Activated T-helper 2 cell treated with anti-CD3 and anti-CD28 coated beads, Interferon-gamma antibody, Interleukin-2, Interleukin-4, amounts not matched to agents 10 μg/mL and 5 μg/mL and 100 μg/mL, durations not matched to agents 14 hours and 24 hours and 36 hours (primary cell): ENCODE results near the gene HDAC4. TPM values are rescaled to one million over a fixed set of nuclear protein-coding genes. Genes with fewer than 3 reads are reported as not detected.

Experiments used
- DNase-seq: peaks from one replicate; pipeline ENCODE4 v3.0.0; 2021; ENCODE audit warnings: low spot score
- H3K27ac Mint-ChIP-seq: one replicate; pipeline ENCODE4 v1.8.0; 2021; ENCODE audit warnings: mixed read lengths
- H3K27me3 Mint-ChIP-seq: one replicate; pipeline ENCODE4 v1.8.0; 2021; ENCODE audit warnings: low read depth, mixed read lengths
- H3K36me3 Mint-ChIP-seq: one replicate; pipeline ENCODE4 v1.8.0; 2021; ENCODE audit warnings: low read depth, mixed read lengths
- H3K4me1 Mint-ChIP-seq: one replicate; pipeline ENCODE4 v1.8.0; 2021; ENCODE audit warnings: low read depth, mixed read lengths
- H3K4me3 Mint-ChIP-seq: one replicate; pipeline ENCODE4 v1.8.0; 2021; ENCODE audit warnings: low read depth, mild to moderate bottlenecking, moderate library complexity, mixed read lengths
- H3K9me3 Mint-ChIP-seq: one replicate; pipeline ENCODE4 v1.8.0; 2021; ENCODE audit warnings: mixed read lengths
- intact Hi-C: fragments of 100-400 bp; cut with micrococcal nuclease; formaldehyde crosslinking; loops from one replicate; pipeline ENCODE4 v1.15.1; 2023
- total RNA-seq: library from RNA; stranded (reverse); gene quantifications from 2 replicates; pipeline ENCODE4 v1.2.3, GENCODE V29; 2022

HDAC4 gene
- total RNA-seq, 1 donor from 2014 or later, result 44.8 TPM

DNA sequence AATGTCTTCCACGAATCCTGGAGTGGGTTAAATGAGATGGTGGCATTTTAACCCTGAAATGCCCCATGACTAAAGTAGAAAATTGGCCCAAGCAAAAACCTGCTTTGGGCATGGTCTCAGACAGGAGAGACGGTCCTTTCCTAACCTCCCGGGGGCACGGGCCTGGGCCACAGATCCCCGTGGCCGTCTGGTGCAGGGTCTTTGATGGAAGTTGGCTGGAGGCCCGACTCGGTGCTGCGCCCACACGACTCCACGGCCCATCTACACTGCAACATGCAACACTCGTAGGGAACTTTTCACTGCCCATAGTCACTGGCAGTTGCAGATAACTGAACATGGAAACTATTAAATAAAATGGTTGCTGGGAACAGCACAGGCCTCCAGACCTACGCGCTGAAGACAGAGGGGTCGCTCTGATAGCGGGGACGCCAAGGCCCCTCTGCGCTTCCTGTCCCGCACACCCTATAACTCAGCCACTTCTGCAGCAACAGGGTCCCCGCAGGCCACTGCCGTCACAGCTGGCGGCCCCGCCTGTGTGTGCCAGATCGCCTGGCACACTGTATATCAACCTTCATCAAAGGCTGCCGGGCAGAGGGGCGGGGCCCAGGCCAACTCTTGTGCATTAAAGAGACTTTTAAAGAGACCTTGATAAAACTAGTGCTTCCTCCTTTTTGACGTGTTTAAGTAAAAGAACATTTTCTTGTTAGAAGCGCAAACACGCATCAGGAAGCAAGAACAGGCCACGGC, 338.8 kb downstream of the HDAC4 start:
- Mint-ChIP-seq H3K27me3 (no peaks in the 10 kb centered on the region), H3K4me1 (no peaks in the 10 kb centered on the region), H3K4me3 (no peak overlapping the region), H3K36me3 (peaks cover 13% of the 10 kb centered on the region), H3K27ac (no peak overlapping the region), H3K9me3 (no peaks in the 10 kb centered on the region)
- intact Hi-C loops, result no loop called here
- DNase-seq, result no peak

DNA sequence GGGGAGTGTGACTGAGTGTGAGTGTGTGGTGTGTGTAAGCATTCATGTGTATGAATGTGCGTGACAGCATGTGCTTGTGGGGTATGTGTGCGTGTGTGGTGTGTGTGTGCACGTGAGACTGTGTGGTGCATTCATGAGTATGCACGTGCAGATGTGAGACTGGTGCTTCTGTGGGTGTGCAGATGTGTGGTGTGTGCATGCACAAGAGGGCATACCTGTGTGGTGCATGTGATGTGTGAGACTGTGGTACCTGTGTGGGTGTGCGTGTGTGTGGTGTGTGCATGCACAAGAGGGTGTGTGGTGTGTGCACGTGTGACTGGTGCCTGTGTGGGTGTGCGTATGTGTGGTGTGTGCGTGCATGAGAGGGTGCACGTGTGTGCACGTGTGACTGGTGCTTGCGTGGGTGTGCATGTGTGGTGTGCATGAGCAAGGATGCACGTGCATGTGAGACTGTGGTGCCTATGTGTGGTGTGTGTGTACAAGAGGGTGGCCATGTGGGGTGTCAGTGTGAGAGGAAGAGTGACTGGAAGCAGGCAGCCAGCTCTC, 339.6 kb downstream of the HDAC4 start:
- no peaks in the 10 kb centered on the region for H3K4me1 Mint-ChIP-seq
- no peak for DNase-seq
- H3K27me3 Mint-ChIP-seq, result no peaks in the 10 kb centered on the region
- intact Hi-C loops, result no loop called here
- H3K36me3 Mint-ChIP-seq, result peaks cover 9% of the 10 kb centered on the region
- H3K9me3 Mint-ChIP-seq, result no peaks in the 10 kb centered on the region
- no peak overlapping the region for H3K4me3 Mint-ChIP-seq
- no peak overlapping the region for H3K27ac Mint-ChIP-seq

DNA sequence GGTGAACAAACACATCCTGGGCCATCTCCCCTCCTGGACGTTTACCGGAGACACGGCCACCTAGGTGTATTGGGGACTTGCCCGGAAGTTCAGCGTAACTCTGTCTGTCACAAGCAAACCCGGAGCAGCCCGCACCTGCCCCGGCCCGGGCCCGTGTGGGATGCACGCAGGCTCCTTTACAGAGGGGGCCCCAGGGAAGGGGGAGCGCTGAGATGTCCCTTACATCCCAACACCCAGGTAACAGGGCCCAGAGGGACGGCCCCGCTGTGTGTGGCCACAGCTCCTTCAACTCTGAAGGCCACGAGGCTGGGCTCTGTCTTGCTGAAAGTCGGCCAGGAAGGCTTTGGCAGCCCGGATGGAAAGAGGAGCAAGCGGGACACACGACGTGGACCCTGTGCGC, 340.1 kb downstream of the HDAC4 start:
- no peaks in the 10 kb centered on the region for H3K9me3 Mint-ChIP-seq
- no peak overlapping the region for H3K4me3 Mint-ChIP-seq
- DNase-seq, result no peak
- intact Hi-C loops, result no loop called here
- no peaks in the 10 kb centered on the region for H3K4me1 Mint-ChIP-seq
- peaks cover 7% of the 10 kb centered on the region for H3K36me3 Mint-ChIP-seq
- no peaks in the 10 kb centered on the region for H3K27me3 Mint-ChIP-seq
- H3K27ac Mint-ChIP-seq, result no peak overlapping the region

DNA sequence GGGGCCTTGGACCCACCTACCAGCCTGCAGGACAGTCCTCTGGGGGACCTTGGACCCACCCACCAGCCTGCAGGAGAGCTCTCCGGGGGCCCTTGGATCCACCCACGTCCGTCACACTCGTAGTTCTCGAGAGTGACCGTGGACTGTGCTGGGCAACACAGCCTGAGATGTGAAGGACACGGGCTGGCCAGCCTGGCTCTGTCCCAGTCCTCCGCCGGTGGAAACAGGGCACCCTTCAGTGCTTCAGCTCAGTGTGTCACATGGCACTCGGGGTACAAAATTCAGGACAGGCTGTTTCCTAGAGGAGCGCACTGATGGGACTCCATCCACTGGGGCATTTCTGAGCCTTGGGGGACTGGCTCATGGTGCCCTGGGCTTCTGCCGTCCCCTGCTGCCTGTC, 341.0 kb downstream of the HDAC4 start:
- DNase-seq, result no peak
- no peaks in the 10 kb centered on the region for H3K27me3 Mint-ChIP-seq
- no peak overlapping the region for H3K27ac Mint-ChIP-seq
- no peaks in the 10 kb centered on the region for H3K9me3 Mint-ChIP-seq
- intact Hi-C loops, result no loop called here
- H3K36me3 Mint-ChIP-seq, result peaks cover 11% of the 10 kb centered on the region
- H3K4me1 Mint-ChIP-seq, result no peaks in the 10 kb centered on the region
- no peak overlapping the region for H3K4me3 Mint-ChIP-seq

DNA sequence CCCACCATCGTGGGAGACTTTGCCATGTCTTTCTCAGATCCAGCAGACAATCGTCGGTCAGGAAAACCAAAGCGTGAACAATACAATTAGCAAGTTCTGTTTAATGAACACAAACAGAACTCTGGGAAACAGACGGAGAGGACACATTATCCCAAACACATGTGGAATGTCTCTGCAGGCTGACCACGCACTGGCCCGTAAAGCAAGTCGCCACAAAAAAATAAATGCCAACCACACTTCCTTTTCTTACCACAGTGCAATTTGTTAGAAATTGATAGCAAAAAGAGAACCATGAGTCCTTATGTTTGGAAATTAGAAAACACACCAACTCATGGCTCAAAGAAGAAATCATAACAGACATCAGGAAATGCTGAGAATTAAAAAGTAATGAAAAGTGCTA, 342.1 kb downstream of the HDAC4 start:
- peaks cover 16% of the 10 kb centered on the region for H3K36me3 Mint-ChIP-seq

DNA sequence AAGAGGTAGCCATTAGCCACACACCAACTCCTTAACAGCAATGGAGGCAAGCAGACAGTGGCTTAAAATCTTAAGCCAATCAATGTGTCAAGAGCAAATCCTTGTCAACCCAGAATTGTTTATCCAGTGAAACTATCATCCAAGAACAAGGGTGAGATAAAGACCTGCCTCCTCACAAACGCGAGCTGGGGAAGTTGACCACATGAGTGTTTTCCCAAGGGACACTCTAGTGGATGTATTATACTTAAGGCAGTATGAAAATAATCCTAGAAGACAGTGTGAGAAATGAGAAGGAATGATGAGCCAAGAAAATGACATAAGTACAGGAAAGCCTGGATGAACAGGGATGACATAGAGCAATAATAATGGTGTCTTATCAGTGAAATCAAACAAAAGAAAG, 343.3 kb downstream of the HDAC4 start:
- H3K27me3 Mint-ChIP-seq, result no peaks in the 10 kb centered on the region
- no peaks in the 10 kb centered on the region for H3K9me3 Mint-ChIP-seq
- intact Hi-C loops, result no loop called here
- DNase-seq, result no peak
- H3K4me1 Mint-ChIP-seq, result no peaks in the 10 kb centered on the region
- peaks cover 26% of the 10 kb centered on the region for H3K36me3 Mint-ChIP-seq
- H3K27ac Mint-ChIP-seq, result no peak overlapping the region
- no peak overlapping the region for H3K4me3 Mint-ChIP-seq

More for the DNA sequence above, 342.1 kb downstream of the HDAC4 start:
- Mint-ChIP-seq H3K4me1 (no peaks in the 10 kb centered on the region), H3K9me3 (no peaks in the 10 kb centered on the region), H3K4me3 (no peak overlapping the region), H3K27ac (no peak overlapping the region), H3K27me3 (no peaks in the 10 kb centered on the region)
- DNase-seq, result no peak
- intact Hi-C loops, result no loop called here

DNA sequence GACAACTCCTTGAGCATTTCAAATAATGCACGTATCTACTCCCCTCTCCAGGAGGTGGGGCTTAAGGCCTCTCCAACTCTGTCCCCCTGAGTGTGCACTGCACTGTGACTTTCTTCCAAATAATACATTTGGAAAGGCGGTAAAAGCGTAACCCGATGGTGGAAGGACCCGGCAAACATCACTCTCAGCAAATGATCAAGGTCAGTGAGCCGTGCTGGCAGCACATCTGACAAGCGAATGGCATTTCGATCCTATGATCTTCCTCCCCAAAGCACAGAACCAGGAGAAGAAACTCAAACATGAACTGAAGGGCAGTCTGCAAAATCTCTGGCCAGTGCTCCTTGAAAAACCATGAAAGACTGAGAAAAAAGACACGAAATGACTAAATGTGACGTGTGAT, 344.2 kb downstream of the HDAC4 start:
- Mint-ChIP-seq H3K27me3 (no peaks in the 10 kb centered on the region), H3K4me1 (no peaks in the 10 kb centered on the region), H3K27ac (no peak overlapping the region), H3K4me3 (no peak overlapping the region), H3K36me3 (peaks cover 29% of the 10 kb centered on the region), H3K9me3 (no peaks in the 10 kb centered on the region)
- DNase-seq, result no peak
- intact Hi-C loops, result no loop called here

DNA sequence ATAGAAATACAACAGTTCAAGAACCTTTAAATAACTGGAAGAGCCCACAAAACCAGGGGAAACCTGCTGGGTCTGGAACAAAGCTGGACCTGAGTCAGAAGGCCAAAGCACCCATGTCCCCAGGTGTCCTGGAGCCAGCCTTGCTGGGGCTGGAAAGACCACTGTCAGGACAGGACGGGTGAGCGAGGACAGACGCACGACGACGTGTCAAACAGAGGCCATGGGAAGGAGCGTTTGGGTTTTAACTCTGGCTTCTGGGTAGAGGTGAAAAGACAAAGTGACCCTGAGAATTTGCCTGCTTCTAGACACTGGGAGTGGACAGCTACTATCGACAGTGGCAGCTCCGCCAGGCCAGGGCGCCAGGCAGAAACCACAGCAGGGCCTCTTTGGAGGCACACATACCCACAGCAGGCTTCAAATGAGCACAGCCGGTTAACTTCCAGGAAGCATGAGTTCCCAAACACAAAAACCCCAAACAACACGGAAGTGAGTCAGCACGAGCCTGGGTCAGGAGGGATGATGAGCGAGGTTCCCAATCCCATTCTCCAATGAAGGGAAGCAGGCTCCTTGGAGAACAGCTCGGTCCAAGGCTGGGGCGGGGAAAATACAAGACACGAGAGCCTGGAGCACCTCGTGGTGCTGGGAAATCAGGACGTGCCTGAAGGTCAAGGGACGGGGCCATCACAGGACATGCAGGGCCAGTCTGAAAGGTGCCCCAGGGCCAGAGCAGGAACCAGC, 344.9 kb downstream of the HDAC4 start:
- intact Hi-C loops, result no loop called here
- no peaks in the 10 kb centered on the region for H3K9me3 Mint-ChIP-seq
- no peaks in the 10 kb centered on the region for H3K27me3 Mint-ChIP-seq
- no peak overlapping the region for H3K4me3 Mint-ChIP-seq
- no peak overlapping the region for H3K27ac Mint-ChIP-seq
- H3K36me3 Mint-ChIP-seq, result peaks cover 22% of the 10 kb centered on the region
- DNase-seq, result no peak
- no peaks in the 10 kb centered on the region for H3K4me1 Mint-ChIP-seq

DNA sequence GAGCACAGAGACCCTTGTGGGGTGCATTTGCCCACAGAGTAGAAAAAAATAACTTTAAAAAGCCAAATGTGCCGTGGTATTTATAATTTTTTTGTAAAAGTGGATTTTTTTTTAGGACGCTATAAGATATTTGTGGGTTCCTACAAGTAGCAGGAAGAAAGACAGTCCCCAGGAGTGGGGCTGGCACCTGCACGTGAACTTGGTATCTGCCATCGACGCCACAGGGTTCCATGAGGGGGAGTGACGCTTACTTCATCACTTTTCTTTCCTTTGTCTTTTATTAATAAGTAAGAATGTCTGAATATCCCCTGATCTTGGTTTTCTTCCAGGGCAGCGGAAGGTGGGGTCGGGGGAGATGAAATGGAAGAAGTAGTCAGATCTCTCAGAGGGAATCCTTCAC, 345.9 kb downstream of the HDAC4 start:
- Mint-ChIP-seq H3K27ac (no peak overlapping the region), H3K4me3 (no peak overlapping the region), H3K9me3 (no peaks in the 10 kb centered on the region), H3K27me3 (no peaks in the 10 kb centered on the region), H3K4me1 (no peaks in the 10 kb centered on the region), H3K36me3 (peaks cover 22% of the 10 kb centered on the region)
- intact Hi-C loops, result no loop called here
- no peak for DNase-seq

DNA sequence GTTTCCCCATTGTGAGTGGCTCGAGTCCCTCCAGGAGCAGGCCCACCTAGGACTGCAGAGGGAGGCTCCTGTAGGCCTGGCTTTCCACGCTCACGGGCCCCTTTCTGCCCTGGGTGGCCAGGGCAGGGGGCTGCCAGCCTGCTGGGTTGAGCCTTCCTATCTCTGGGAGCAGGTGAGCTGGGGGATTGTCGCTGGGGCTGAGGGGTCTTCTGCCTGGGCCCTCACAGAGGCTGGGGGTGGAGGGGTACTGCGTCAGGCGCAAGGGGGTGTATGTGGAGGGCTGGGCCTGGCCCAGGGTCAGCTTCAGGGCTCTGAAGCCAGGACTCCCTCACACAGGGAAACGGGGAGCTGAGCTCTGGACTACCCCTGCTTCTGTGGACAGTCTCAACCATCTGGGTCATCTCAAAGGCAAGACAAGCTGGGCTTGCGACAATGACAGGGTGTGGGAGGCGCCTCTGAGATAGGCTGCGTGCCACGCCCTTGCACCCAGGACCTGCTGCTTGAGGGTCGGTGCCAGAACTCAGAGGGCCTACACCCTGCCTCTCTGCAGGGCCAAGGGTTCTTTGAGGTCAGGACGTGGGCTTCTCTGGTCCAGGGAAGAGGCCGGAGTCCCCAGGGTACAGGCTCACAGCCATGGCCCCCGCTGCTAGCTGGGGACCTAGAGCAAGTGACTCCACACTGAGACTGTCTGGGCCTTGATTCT, 346.9 kb downstream of the HDAC4 start:
- H3K4me1 Mint-ChIP-seq, result no peaks in the 10 kb centered on the region
- no peak overlapping the region for H3K27ac Mint-ChIP-seq
- H3K36me3 Mint-ChIP-seq, result peaks cover 22% of the 10 kb centered on the region
- intact Hi-C loops, result no loop called here
- no peak overlapping the region for H3K4me3 Mint-ChIP-seq
- H3K9me3 Mint-ChIP-seq, result no peaks in the 10 kb centered on the region
- H3K27me3 Mint-ChIP-seq, result no peaks in the 10 kb centered on the region
- DNase-seq, result no peak

DNA sequence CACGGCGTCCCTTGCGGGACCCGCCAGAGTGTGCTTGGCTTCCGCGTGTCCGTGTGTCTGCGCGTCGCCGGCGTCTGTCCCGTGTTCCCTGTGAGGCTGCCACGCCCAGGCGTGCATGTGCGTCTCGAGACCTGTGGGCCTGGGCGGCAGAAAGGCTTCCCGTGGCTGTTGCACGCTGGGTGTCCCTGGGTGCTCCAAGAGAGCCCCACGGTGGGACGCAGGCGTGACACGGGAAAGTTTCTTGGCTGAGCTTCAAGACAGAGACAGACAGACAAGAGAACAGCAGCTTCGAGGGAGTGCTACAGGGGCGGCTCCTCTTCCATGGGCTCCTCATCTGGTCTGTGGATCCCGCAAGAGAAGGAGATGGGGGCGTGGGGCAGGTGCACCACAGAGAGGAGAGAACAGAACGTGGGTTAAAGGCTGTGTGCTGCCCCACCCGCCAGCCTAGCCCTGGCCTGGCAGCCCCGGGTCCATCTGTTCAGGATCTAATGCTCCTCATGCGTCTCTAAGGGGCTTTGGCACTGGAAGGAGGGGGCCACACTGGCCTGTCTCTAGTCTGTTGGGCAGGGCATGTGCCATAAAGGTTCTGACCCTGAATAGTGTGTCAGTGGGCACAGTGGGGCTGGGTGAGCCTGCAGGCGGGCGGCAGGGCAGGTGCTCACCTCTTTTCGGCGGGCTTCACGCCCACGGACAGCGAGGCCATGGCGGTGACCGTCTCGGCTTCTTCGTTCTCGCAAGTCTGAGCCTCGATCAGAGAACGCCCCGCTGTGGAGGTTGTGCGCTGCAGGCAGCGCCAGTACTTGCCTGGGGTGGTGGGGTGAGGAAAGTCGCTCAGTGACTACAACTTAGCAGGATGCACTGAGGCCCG, 347.8 kb downstream of the HDAC4 start:
- Mint-ChIP-seq H3K36me3 (peaks cover 22% of the 10 kb centered on the region), H3K4me1 (no peaks in the 10 kb centered on the region), H3K4me3 (no peak overlapping the region), H3K27ac (no peak overlapping the region), H3K27me3 (no peaks in the 10 kb centered on the region), H3K9me3 (no peaks in the 10 kb centered on the region)
- intact Hi-C loops, result no loop called here
- no peak for DNase-seq

DNA sequence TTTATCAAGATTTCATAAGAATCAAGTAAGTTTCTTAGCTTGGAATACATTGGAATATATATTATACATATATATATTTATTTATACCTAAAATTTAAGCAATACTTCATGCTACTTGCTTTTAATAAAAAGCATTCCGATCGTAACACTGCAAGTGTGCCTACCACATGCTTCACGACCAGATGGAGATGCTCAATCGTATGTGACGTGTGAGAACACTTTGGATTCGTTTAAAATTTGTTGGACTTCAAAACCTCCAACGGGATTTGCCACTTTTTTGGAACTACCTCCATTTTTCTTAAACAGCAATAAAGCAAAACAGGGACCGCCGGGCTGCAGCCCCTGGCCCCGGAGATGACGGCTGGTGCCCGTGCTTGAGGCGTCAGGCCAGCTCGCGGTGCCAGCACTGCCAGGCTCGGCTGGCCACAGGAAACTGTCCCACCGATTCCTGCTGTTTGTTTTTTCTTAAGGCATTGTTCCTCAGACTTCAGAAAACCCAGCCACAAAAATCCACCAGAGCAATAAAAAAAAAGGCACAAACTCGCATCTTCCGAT, 348.9 kb downstream of the HDAC4 start:
- Mint-ChIP-seq H3K4me3 (no peak overlapping the region), H3K9me3 (no peaks in the 10 kb centered on the region), H3K27ac (no peak overlapping the region), H3K27me3 (no peaks in the 10 kb centered on the region), H3K36me3 (peaks cover 22% of the 10 kb centered on the region), H3K4me1 (no peaks in the 10 kb centered on the region)
- intact Hi-C loops, result no loop called here
- DNase-seq, result no peak
